Body of pancreas (tissue), 4 donors: ENCODE measurements around the gene MAP4K4. TPM values are rescaled to one million over a fixed set of nuclear protein-coding genes. Genes with fewer than 3 reads are reported as not detected.

Experiments
- ATAC-seq: fragments of 150-250 bp; one replicate; pipeline ENCODE4 v1.9.1; 2016
- DNase-seq, 4 donors: peaks; one replicate each; pipeline ENCODE4 v3.0.0-alpha.2; 2019
- H3K27ac ChIP-seq, 4 donors: fragments of 200-600 bp; sonication (generic); 1 replicate in 3 of 4; 2 replicates in 1 of 4; pipeline versions ENCODE4 v1.5.1 to v1.6.1; 2016 to 2019; ENCODE audit warnings: mild to moderate bottlenecking in 1 of 4, mixed read lengths in 1 of 4, moderate library complexity in 1 of 4
- H3K27me3 ChIP-seq, 2 donors: fragments of 200-600 bp; sonication (generic); one replicate each; pipeline ENCODE4 v1.6.0; 2016; ENCODE audit warnings: mild to moderate bottlenecking in 1 of 2
- H3K36me3 ChIP-seq, 2 donors: fragments of 200-600 bp; sonication (generic); replicated peaks in 1 of 2; 2 replicates each; pipeline ENCODE4 v1.5.1; 2016; ENCODE audit warnings: low read depth in 2 of 2; ENCODE audit not compliant: insufficient read depth in 1 of 2
- H3K4me1 ChIP-seq: fragments of 200-600 bp; sonication (generic); one replicate; pipeline ENCODE4 v1.6.0; 2016
- H3K4me3 ChIP-seq, 2 donors: fragments of 200-600 bp; sonication (generic); 1 replicate in 1 of 2; 2 replicates in 1 of 2; pipeline ENCODE4 v1.5.1; 2016 to 2019
- H3K9me3 ChIP-seq, 3 donors: fragments of 200-600 bp; sonication (generic); 1 replicate in 2 of 3; 2 replicates in 1 of 3; pipeline ENCODE4 v1.5.1; 2016
- CTCF ChIP-seq, 7 experiments: fragments of 450-650 bp in 4 of 7; fragments of 200-600 bp in 3 of 7; sonication (generic) in 3 of 7; IDR thresholded peaks; one replicate each; pipeline ENCODE4 v1.5.1; 2016 to 2019; ENCODE audit warnings: antibody characterized with exemption in 7 of 7
- POLR2A ChIP-seq, 3 donors: fragments of 450-650 bp; IDR thresholded peaks; one replicate each; pipeline ENCODE4 v1.6.1; 2016; ENCODE audit warnings: antibody characterized with exemption in 3 of 3, mild to moderate bottlenecking in 2 of 3
- WGBS, 2 donors: methylation state at CpG; one replicate each; pipeline ENCODE4 v1.1.5; 2017; 5-methylcytosine and 5-hydroxymethylcytosine counted together
- intact Hi-C: fragments of 100-400 bp; cut with DNase I; formaldehyde crosslinking; loops from one replicate; pipeline ENCODE4 v1.15.1; 2023
- total RNA-seq, 2 donors: library from RNA; depleted of rRNA; stranded (reverse); fragments of >200 nt; gene quantifications; one replicate each; pipeline ENCODE4 v1.1.0, GENCODE V29; 2016

MAP4K4 gene
- total RNA-seq, 2 donors from 2014 or later: 22.1 to 25.1 TPM

GRCh38 chr2:101732773-101733256 is 35.3 kb downstream of the MAP4K4 start:
- no peaks in the 10 kb centered on the region for H3K27me3 ChIP-seq
- H3K36me3 ChIP-seq: no peaks in the 10 kb centered on the region
- DNase-seq (no peak), ATAC-seq (no peak)
- peaks cover 38% of the 10 kb centered on the region for H3K4me1 ChIP-seq
- no peaks in the 10 kb centered on the region for H3K9me3 ChIP-seq
- no peak overlapping the region for H3K4me3 ChIP-seq
- TF ChIP-seq CTCF (IDR thresholded peaks at IDR 0.05): no peak
- H3K27ac ChIP-seq: no peak overlapping the region
- WGBS, 2 donors: 94 to 98% methylated on average over 14 of the region's 14 CpGs
- intact Hi-C loops: no loop called here

- intact Hi-C loops: no loop called here
- no peaks in the 10 kb centered on the region for H3K36me3 ChIP-seq
- H3K4me3 ChIP-seq: no peak overlapping the region
- WGBS, 2 donors: 47 to 50% methylated on average over 4 of the region's 4 CpGs
- no peaks in the 10 kb centered on the region for H3K9me3 ChIP-seq
- ATAC-seq: no peak
- DNase-seq: no peak
- peaks cover 43% of the 10 kb centered on the region for H3K4me1 ChIP-seq
- H3K27ac ChIP-seq: no peak overlapping the region
- no peaks in the 10 kb centered on the region for H3K27me3 ChIP-seq
- TF ChIP-seq POLR2A (IDR thresholded peaks at IDR 0.05) (no peak), CTCF (IDR thresholded peaks at IDR 0.05) (no peak)
Observed at GRCh38 chr2:101733257-101733993, 35.9 kb downstream of the MAP4K4 start.

GRCh38 chr2:101734505-101735165 is 37.1 kb downstream of the MAP4K4 start:
- no peak overlapping the region for H3K4me3 ChIP-seq
- ATAC-seq: no peak
- intact Hi-C loops: no loop called here
- WGBS, 2 donors: 80 to 88% methylated on average over 9 of the region's 9 CpGs
- DNase-seq: no peak
- no peaks in the 10 kb centered on the region for H3K27me3 ChIP-seq
- no peaks in the 10 kb centered on the region for H3K9me3 ChIP-seq
- H3K36me3 ChIP-seq: no peaks in the 10 kb centered on the region
- peaks cover 45% of the 10 kb centered on the region for H3K4me1 ChIP-seq
- peak overlapping the region in 2 of 4 donors; percentile 7 to 43 for H3K27ac ChIP-seq
- TF ChIP-seq CTCF (IDR thresholded peaks at IDR 0.05) (no peak), POLR2A (IDR thresholded peaks at IDR 0.05) (no peak)

GRCh38 chr2:101735166-101735533 is 37.6 kb downstream of the MAP4K4 start:
- H3K9me3 ChIP-seq: no peaks in the 10 kb centered on the region
- no peak overlapping the region for H3K4me3 ChIP-seq
- DNase-seq: no peak
- no peak for TF ChIP-seq CTCF (IDR thresholded peaks at IDR 0.05)
- TF ChIP-seq POLR2A (IDR thresholded peaks at IDR 0.05): no peak
- H3K27me3 ChIP-seq: no peaks in the 10 kb centered on the region
- intact Hi-C loops: no loop called here
- ATAC-seq: no peak
- peaks cover 47% of the 10 kb centered on the region for H3K4me1 ChIP-seq
- H3K36me3 ChIP-seq: no peaks in the 10 kb centered on the region
- H3K27ac ChIP-seq: peak overlapping the region in 2 of 4 donors; percentile 7 to 43
